ENCODE results near the gene OTULIN.

OTULIN gene

DNA sequence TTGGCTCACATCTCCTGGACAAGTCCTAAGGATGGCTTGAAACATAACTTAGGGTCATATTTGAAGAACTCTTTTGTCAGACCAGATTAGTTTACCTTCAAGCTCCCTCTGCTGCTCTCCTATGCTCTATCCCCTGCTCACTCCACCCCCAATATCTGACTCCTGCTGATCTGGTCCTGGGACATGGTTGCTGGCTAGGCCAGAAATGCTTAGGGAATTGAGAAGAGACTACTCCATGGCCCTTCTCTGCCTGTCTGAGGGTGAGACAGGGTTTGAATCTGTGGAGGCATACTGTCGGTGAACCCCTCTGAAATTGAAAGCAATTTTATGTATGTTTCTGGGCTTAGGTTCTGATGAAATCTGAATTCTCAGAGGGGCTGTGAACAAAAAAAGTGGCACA is 3.3 kb downstream of the OTULIN start:
- H3K27me3 ChIP-seq (ENCODE audit: insufficient read depth, low read depth): no peaks in the 10 kb centered on the region
- no peak overlapping the region for H3K9ac ChIP-seq
- peaks cover 79% of the 10 kb centered on the region for H3K79me2 ChIP-seq (ENCODE audit: insufficient read depth, low read depth)
- H3K4me1 ChIP-seq (ENCODE audit: low read depth, poor library complexity, severe bottlenecking): peaks cover 80% of the 10 kb centered on the region
- H3K4me3 ChIP-seq (IDR thresholded peaks at IDR 0.05; ENCODE audit: insufficient read depth, low read depth, low read length): no peak overlapping the region
- TF ChIP-seq, protein P1, sequence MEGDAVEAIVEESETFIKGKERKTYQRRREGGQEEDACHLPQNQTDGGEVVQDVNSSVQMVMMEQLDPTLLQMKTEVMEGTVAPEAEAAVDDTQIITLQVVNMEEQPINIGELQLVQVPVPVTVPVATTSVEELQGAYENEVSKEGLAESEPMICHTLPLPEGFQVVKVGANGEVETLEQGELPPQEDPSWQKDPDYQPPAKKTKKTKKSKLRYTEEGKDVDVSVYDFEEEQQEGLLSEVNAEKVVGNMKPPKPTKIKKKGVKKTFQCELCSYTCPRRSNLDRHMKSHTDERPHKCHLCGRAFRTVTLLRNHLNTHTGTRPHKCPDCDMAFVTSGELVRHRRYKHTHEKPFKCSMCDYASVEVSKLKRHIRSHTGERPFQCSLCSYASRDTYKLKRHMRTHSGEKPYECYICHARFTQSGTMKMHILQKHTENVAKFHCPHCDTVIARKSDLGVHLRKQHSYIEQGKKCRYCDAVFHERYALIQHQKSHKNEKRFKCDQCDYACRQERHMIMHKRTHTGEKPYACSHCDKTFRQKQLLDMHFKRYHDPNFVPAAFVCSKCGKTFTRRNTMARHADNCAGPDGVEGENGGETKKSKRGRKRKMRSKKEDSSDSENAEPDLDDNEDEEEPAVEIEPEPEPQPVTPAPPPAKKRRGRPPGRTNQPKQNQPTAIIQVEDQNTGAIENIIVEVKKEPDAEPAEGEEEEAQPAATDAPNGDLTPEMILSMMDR (conservative IDR thresholded peaks at IDR 0.05; ENCODE audit: low read depth, low read length): no peak
- no peak overlapping the region for H3K27ac ChIP-seq
- H2AFZ ChIP-seq (ENCODE audit: low read depth): no peak overlapping the region
- H3K4me2 ChIP-seq: no peak overlapping the region; the same call in 1 of the 2 replicates
- peaks cover 5% of the 10 kb centered on the region; the same call in 1 of the 2 replicates for H4K20me1 ChIP-seq (ENCODE audit: insufficient read depth)
- H3K36me3 ChIP-seq (ENCODE audit: insufficient read depth): no peaks in the 10 kb centered on the region

DNA sequence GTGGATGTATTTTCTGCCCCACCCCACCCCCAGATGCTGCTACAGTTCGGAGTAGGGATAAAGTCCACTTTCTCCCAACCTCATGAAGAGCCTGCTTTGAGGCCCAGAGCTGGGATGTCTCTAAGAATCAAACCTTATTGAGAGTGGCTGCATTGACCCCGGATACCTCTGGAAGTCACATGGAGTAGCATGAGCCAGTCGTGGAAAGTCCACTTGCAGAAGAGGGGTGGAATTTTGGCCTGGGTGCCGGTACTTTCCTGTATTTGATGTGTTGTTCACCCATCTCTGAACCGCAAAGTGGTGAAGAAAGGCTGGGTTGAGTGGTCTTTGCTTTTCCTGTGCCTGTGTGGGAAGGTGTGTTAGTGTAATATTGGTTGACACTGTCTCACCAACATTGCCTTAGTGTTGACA is 3.7 kb downstream of the OTULIN start:
- Histone ChIP-seq H4K20me1 (ENCODE audit: insufficient read depth) (peaks cover 5% of the 10 kb centered on the region; the same call in 1 of the 2 replicates), H3K4me2 (no peak overlapping the region), H3K79me2 (ENCODE audit: insufficient read depth, low read depth) (peaks cover 83% of the 10 kb centered on the region), H3K27me3 (ENCODE audit: insufficient read depth, low read depth) (no peaks in the 10 kb centered on the region), H3K9ac (no peak overlapping the region), H2AFZ (ENCODE audit: low read depth) (no peak overlapping the region), H3K4me1 (ENCODE audit: low read depth, poor library complexity, severe bottlenecking) (peaks cover 77% of the 10 kb centered on the region), H3K36me3 (ENCODE audit: insufficient read depth) (no peaks in the 10 kb centered on the region), H3K27ac (no peak overlapping the region), H3K4me3 (IDR thresholded peaks at IDR 0.05; ENCODE audit: insufficient read depth, low read depth, low read length) (no peak overlapping the region)
- TF ChIP-seq, protein P1 (conservative IDR thresholded peaks at IDR 0.05; ENCODE audit: low read depth, low read length): no peak

DNA sequence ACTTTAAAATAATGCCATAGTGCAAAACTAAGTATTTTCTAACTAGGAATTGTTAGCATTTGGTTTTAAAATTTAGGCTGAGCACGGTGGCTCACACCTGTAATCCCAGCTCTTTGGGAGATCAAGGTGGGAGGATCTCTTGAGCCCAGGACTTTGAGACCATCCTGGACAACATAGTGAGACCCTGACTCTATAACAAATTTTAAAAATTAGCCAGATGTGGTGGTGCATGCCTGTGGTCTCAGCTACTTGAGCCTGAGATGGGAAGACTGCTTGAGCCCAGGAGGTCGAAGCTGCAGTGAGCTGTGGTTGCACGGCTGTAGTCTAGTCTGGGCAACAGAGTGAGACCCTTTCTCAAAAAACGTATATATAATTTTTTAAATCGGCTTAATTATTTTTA is 4.9 kb downstream of the OTULIN start:
- TF ChIP-seq, protein P1 (conservative IDR thresholded peaks at IDR 0.05; ENCODE audit: low read depth, low read length): no peak
- H3K36me3 ChIP-seq (ENCODE audit: insufficient read depth): no peaks in the 10 kb centered on the region
- peaks cover 72% of the 10 kb centered on the region for H3K4me1 ChIP-seq (ENCODE audit: low read depth, poor library complexity, severe bottlenecking)
- H2AFZ ChIP-seq (ENCODE audit: low read depth): no peak overlapping the region
- H3K4me2 ChIP-seq: no peak overlapping the region
- H4K20me1 ChIP-seq (ENCODE audit: insufficient read depth): peaks cover 5% of the 10 kb centered on the region; the same call in 1 of the 2 replicates
- no peak overlapping the region for H3K27ac ChIP-seq
- H3K4me3 ChIP-seq (IDR thresholded peaks at IDR 0.05; ENCODE audit: insufficient read depth, low read depth, low read length): no peak overlapping the region
- H3K9ac ChIP-seq: no peak overlapping the region
- H3K79me2 ChIP-seq (ENCODE audit: insufficient read depth, low read depth): peaks cover 94% of the 10 kb centered on the region
- no peaks in the 10 kb centered on the region for H3K27me3 ChIP-seq (ENCODE audit: insufficient read depth, low read depth)

DNA sequence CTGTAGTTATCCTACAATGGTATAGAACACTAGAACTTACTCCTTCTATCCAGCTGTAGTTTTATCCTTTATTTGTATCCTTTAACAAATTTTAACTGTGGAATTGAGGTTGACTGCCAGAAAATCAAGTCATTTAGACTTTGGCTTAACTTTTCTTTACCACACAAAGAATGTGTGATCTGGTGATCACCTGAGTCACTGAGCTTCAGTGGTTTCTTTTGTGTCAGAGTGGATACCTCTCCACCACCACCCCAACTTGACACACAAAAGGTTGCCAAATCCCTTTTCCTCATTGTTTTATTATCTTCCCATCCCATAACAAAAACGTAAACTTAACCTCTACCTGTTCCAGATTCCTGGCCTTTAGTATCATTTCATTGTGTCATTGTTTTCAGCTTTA is 5.5 kb downstream of the OTULIN start:
- Histone ChIP-seq H3K4me2 (no peak overlapping the region), H3K4me1 (ENCODE audit: low read depth, poor library complexity, severe bottlenecking) (peaks cover 72% of the 10 kb centered on the region), H3K9ac (no peak overlapping the region), H3K27ac (no peak overlapping the region), H3K79me2 (ENCODE audit: insufficient read depth, low read depth) (peaks cover 97% of the 10 kb centered on the region), H4K20me1 (ENCODE audit: insufficient read depth) (peaks cover 5% of the 10 kb centered on the region; the same call in 1 of the 2 replicates), H3K27me3 (ENCODE audit: insufficient read depth, low read depth) (no peaks in the 10 kb centered on the region), H3K36me3 (ENCODE audit: insufficient read depth) (no peaks in the 10 kb centered on the region), H2AFZ (ENCODE audit: low read depth) (no peak overlapping the region), H3K4me3 (IDR thresholded peaks at IDR 0.05; ENCODE audit: insufficient read depth, low read depth, low read length) (no peak overlapping the region)
- TF ChIP-seq, protein P1 (conservative IDR thresholded peaks at IDR 0.05; ENCODE audit: low read depth, low read length): no peak

All from KMS-11 (cell line).